MCF 10A (cell line): ENCODE data around the gene DRC1. TPM values are rescaled to one million over a fixed set of nuclear protein-coding genes. Genes with fewer than 3 reads are reported as not detected.

Source experiments
- BruUV-seq: library from RNA; stranded (reverse); fragments of 400-500 nt; replicated peaks from 2 replicates; lab custom pipeline; 2021; lab: Mats Ljungman, UMichigan
- CTCF ChIA-PET: fragments of 300-600 bp; sonication (Branson Sonifier 250); formaldehyde crosslinking; extraction: SDS; loops from one replicate; lab custom pipeline; 2021; ENCODE audit warnings: antibody characterized with exemption, inconsistent platforms; lab: Yijun Ruan, JAX
- POLR2A ChIA-PET: fragments of 300-600, 350-650 bp; sonication (Branson Sonifier 250); formaldehyde crosslinking; extraction: SDS; loops from one replicate; lab custom pipeline; 2020; ENCODE audit warnings: antibody characterized with exemption, inconsistent platforms; lab: Yijun Ruan, JAX
- DNase-seq: peaks from one replicate; pipeline ENCODE4 v3.0.0-alpha.2; 2018; ENCODE audit not compliant: unreplicated experiment
- H3K27ac Mint-ChIP-seq: one replicate; pipeline ENCODE4 v1.8.0; 2022; ENCODE audit warnings: mild to moderate bottlenecking, low read depth, mixed read lengths; ENCODE audit not compliant: unreplicated experiment
- H3K27me3 Mint-ChIP-seq: one replicate; pipeline ENCODE4 v1.8.0; 2022; ENCODE audit warnings: mixed read lengths; ENCODE audit not compliant: insufficient read depth, unreplicated experiment
- H3K36me3 Mint-ChIP-seq: one replicate; pipeline ENCODE4 v1.8.0; 2022; ENCODE audit warnings: mild to moderate bottlenecking, moderate library complexity, mixed read lengths; ENCODE audit not compliant: insufficient read depth, unreplicated experiment
- H3K4me1 Mint-ChIP-seq: one replicate; pipeline ENCODE4 v1.8.0; 2022; ENCODE audit warnings: mixed read lengths; ENCODE audit not compliant: insufficient read depth, unreplicated experiment
- H3K4me3 Mint-ChIP-seq: one replicate; pipeline ENCODE4 v1.8.0; 2022; ENCODE audit warnings: mild to moderate bottlenecking, moderate library complexity, mixed read lengths; ENCODE audit not compliant: unreplicated experiment
- H3K9me3 Mint-ChIP-seq: one replicate; pipeline ENCODE4 v1.8.0; 2022; ENCODE audit warnings: mixed read lengths; ENCODE audit not compliant: unreplicated experiment
- intact Hi-C: fragments of 100-400 bp; cut with micrococcal nuclease; formaldehyde crosslinking; loops from 2 replicates; pipeline ENCODE4 v1.14.1; 2022
- total RNA-seq: library from RNA; stranded (reverse); gene quantifications from 2 replicates; pipeline ENCODE4 v1.2.3, GENCODE V29; 2022
- TF ChIP-seq, protein P1 (sequence below): fragments of 200-600 bp; IDR thresholded peaks from one replicate; pipeline ENCODE4 v1.8.0; 2022; ENCODE audit warnings: antibody characterized with exemption, mild to moderate bottlenecking; ENCODE audit not compliant: unreplicated experiment

DRC1 gene
- total RNA-seq, 1 experiment from 2014 or later = not detected

DNA sequence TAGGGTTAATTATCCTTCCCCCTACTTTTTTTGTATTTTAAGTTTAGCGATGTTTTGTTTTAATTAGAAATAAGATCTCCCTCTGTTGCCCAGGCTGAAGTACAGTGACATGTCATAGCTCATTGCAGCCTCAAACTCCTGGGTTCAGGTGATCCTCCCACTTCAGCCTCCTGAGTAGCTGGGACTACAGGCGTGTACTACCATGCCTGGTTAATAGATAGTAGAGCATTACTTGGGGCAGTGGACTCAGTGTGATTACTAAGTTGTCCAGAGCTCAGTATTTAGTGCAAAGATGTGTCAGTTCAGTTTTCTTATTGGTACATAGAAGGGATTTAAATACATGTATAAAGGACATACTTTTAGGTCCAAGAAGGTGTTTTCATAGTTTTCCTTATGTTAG is 45.6 kb upstream of the DRC1 start:
- BruUV-seq = no TSS peak
- ChIA-PET POLR2A (interaction anchor here (0.6 to 7.0 kb wide), 10 partner anchors 10 to 147 kb away, joined by 3 to 121 read pairs (median 6); partner anchors contain the start of genes ADGRF3, HADHA, HADHB and OTOF), CTCF (interaction anchor here (0.6 to 1.3 kb wide), 7 partner anchors 9 to 861 kb away, joined by 3 to 4 read pairs (median 3); partner anchors contain the start of genes ADGRF3 and SELENOI)
- H3K27me3 Mint-ChIP-seq = no peaks in the 10 kb centered on the region
- no peak for DNase-seq
- H3K36me3 Mint-ChIP-seq = peaks cover 24% of the 10 kb centered on the region
- intact Hi-C loops = no loop called here
- H3K4me3 Mint-ChIP-seq = peak overlapping the region; percentile 22
- peak overlapping the region; percentile 56 for H3K27ac Mint-ChIP-seq
- TF ChIP-seq, protein P1, sequence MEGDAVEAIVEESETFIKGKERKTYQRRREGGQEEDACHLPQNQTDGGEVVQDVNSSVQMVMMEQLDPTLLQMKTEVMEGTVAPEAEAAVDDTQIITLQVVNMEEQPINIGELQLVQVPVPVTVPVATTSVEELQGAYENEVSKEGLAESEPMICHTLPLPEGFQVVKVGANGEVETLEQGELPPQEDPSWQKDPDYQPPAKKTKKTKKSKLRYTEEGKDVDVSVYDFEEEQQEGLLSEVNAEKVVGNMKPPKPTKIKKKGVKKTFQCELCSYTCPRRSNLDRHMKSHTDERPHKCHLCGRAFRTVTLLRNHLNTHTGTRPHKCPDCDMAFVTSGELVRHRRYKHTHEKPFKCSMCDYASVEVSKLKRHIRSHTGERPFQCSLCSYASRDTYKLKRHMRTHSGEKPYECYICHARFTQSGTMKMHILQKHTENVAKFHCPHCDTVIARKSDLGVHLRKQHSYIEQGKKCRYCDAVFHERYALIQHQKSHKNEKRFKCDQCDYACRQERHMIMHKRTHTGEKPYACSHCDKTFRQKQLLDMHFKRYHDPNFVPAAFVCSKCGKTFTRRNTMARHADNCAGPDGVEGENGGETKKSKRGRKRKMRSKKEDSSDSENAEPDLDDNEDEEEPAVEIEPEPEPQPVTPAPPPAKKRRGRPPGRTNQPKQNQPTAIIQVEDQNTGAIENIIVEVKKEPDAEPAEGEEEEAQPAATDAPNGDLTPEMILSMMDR = no peak
- H3K4me1 Mint-ChIP-seq = peaks cover 64% of the 10 kb centered on the region
- no peaks in the 10 kb centered on the region for H3K9me3 Mint-ChIP-seq

DNA sequence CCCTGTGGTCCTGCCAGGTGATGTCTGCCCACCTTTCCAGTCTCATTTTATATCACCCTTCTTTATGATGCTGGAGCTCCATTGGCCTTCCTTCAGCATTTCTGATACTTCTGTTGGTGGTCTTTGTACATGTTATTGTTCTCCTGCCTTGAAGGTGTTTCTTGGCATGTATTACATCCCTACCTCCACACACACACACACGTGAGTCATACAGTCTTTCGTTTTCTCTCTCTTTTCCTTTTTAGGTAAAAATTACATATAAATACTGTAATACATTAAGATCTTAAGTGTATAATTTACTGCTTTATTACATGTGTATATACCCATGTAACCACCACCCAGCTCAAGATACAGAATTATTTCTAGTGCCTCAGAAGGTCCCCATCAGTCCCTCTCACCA is 44.9 kb upstream of the DRC1 start:
- H3K4me3 Mint-ChIP-seq = no peak overlapping the region
- H3K9me3 Mint-ChIP-seq = no peaks in the 10 kb centered on the region
- intact Hi-C loops = no loop called here
- H3K36me3 Mint-ChIP-seq = peaks cover 24% of the 10 kb centered on the region
- no TSS peak for BruUV-seq
- H3K27me3 Mint-ChIP-seq = no peaks in the 10 kb centered on the region
- ChIA-PET CTCF (interaction anchor here (0.9 to 1.3 kb wide), 4 partner anchors 10 to 29 kb away, joined by 3 to 4 read pairs (median 3); partner anchors contain the start of genes ADGRF3 and SELENOI), POLR2A (interaction anchor here (0.6 to 7.0 kb wide), 6 partner anchors 9 to 121 kb away, joined by 4 to 121 read pairs (median 6); partner anchors contain the start of genes ADGRF3, HADHA, HADHB and OTOF)
- TF ChIP-seq, protein P1 = no peak
- H3K4me1 Mint-ChIP-seq = peaks cover 57% of the 10 kb centered on the region
- peak overlapping the region; percentile 56 for H3K27ac Mint-ChIP-seq
- DNase-seq = no peak

DNA sequence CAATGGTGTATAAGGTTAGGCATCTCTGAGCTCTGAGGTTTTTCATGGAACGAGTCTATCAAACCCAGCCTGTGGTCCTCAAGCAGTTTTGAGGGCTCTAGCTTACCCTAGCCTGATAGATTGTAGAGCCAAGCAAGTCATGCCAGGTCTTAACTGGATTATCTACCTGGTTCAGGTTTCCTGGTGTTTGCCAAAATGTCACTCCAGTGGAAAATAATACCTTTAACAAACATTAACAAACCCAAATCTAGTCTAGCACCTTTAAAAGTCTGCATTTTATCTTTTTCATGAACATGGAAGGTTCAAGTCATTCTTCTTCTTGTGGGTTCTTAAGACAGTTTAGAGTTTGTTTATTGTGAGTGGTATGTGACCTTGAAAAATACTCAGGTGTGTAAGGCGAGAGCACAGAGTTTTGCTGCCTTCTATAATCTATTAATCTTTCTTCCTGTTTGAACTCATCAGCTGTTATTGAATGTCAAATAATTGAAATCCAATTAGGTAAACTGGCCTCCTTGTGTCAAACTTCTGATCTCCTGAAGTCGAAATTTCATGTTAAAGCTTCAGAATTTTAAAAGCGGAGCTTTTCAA is 41.7 kb upstream of the DRC1 start:
- POLR2A ChIA-PET = no interaction called here
- DNase-seq = no peak
- intact Hi-C loops = no loop called here

DNA sequence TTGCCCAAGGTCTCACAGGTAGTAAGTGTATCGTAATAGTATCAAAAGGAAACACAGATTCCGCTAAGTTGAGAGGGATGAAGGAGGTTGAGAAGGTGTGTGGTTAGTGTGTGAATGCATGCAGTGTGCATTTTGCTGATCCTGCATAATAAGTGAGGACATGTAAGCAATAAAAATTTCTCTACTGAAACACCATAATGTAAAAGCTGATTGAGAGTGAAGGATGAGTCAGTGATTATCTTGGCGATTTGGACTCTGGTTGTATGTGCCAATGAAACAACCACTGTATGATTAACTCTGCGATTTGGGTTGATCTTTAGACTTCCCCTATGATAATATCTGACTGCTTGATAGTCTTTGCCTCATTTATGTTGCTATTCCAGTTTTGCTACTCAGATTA is 38.4 kb upstream of the DRC1 start:
- peak; percentile 50 for DNase-seq
- POLR2A ChIA-PET = interaction anchor here (0.6 to 2.1 kb wide), 16 partner anchors 9 to 129 kb away, joined by 3 to 28 read pairs (median 4); partner anchors contain the start of genes ADGRF3, HADHA, HADHB and SELENOI
- Mint-ChIP-seq H3K4me3 (peak overlapping the region; percentile 3), H3K36me3 (peaks cover 38% of the 10 kb centered on the region), H3K4me1 (peaks cover 21% of the 10 kb centered on the region), H3K9me3 (no peaks in the 10 kb centered on the region), H3K27me3 (no peaks in the 10 kb centered on the region), H3K27ac (peak overlapping the region; percentile 9)
- TF ChIP-seq, protein P1 = no peak
- BruUV-seq = no TSS peak
- intact Hi-C loops = no loop called here
- CTCF ChIA-PET = interaction anchor here (0.6 to 0.7 kb wide), 3 partner anchors 15 to 1300 kb away, joined by 3 to 4 read pairs (median 3); partner anchors contain the start of genes SLC4A1AP and SUPT7L

More for the DNA sequence above, 41.7 kb upstream of the DRC1 start:
- Mint-ChIP-seq H3K27me3 (no peaks in the 10 kb centered on the region), H3K4me1 (peaks cover 48% of the 10 kb centered on the region), H3K27ac (no peak overlapping the region), H3K9me3 (no peaks in the 10 kb centered on the region), H3K36me3 (peaks cover 18% of the 10 kb centered on the region), H3K4me3 (no peak overlapping the region)
- TF ChIP-seq, protein P1 = no peak
- CTCF ChIA-PET = no interaction called here
- BruUV-seq = no TSS peak
